Measurements from ENCODE around the gene GSDME. TPM values are rescaled to one million over a fixed set of nuclear protein-coding genes. Genes with fewer than 3 reads are reported as not detected.

Gene GSDME
- total RNA-seq, 3 donors from 2014 or later = 12.3 to 33.5 (median 15.1) TPM

- Histone ChIP-seq H3K4me1 (no peaks in the 10 kb centered on the region), H3K36me3 (no peaks in the 10 kb centered on the region), H3K9me3 (no peaks in the 10 kb centered on the region), H3K27ac (no peak overlapping the region), H3K4me3 (no peak overlapping the region), H3K27me3 (no peaks in the 10 kb centered on the region)
- DNase-seq (ENCODE audit: low spot score in 2 of 2) = no peak
- TF ChIP-seq CTCF (IDR thresholded peaks at IDR 0.05) (no peak), POLR2A (IDR thresholded peaks at IDR 0.05) (no peak), POLR2AphosphoS5 (IDR thresholded peaks at IDR 0.05) (no peak)
- intact Hi-C loops (cut with DNase I; ENCODE audit: low total_unique reads) = loop anchor here (10.0 kb wide), 2 partner anchors 1683 to 1797 kb away; no protein-coding TSS in a partner anchor
Observed at GRCh38 chr7:24751484-24751883, 5.8 kb downstream of the GSDME start.

GRCh38 chr7:24750441-24751055 lies 6.7 kb downstream of the GSDME start:
- no peaks in the 10 kb centered on the region for H3K9me3 ChIP-seq
- intact Hi-C loops (cut with DNase I; ENCODE audit: low total_unique reads) = loop anchor here (10.0 kb wide), 2 partner anchors 1684 to 1796 kb away; no protein-coding TSS in a partner anchor
- no peaks in the 10 kb centered on the region for H3K36me3 ChIP-seq
- no peaks in the 10 kb centered on the region for H3K27me3 ChIP-seq
- H3K4me1 ChIP-seq = no peaks in the 10 kb centered on the region
- no peak overlapping the region for H3K4me3 ChIP-seq
- TF ChIP-seq CTCF (IDR thresholded peaks at IDR 0.05) (no peak), POLR2A (IDR thresholded peaks at IDR 0.05) (no peak), POLR2AphosphoS5 (IDR thresholded peaks at IDR 0.05) (no peak)
- no peak overlapping the region for H3K27ac ChIP-seq
- DNase-seq (ENCODE audit: low spot score in 2 of 2) = no peak

GRCh38 chr7:24748521-24748920 lies 8.7 kb downstream of the GSDME start:
- no peak for DNase-seq (ENCODE audit: low spot score in 2 of 2)
- TF ChIP-seq POLR2AphosphoS5 (IDR thresholded peaks at IDR 0.05) (no peak), POLR2A (IDR thresholded peaks at IDR 0.05) (no peak), CTCF (IDR thresholded peaks at IDR 0.05) (no peak)
- intact Hi-C loops (cut with DNase I; ENCODE audit: low total_unique reads) = no loop called here
- H3K9me3 ChIP-seq = no peaks in the 10 kb centered on the region
- H3K27me3 ChIP-seq = no peaks in the 10 kb centered on the region
- no peak overlapping the region for H3K4me3 ChIP-seq
- no peaks in the 10 kb centered on the region for H3K36me3 ChIP-seq
- no peak overlapping the region for H3K27ac ChIP-seq
- H3K4me1 ChIP-seq = no peaks in the 10 kb centered on the region

GRCh38 chr7:24745355-24745754 lies 11.9 kb downstream of the GSDME start:
- intact Hi-C loops (cut with DNase I; ENCODE audit: low total_unique reads) = no loop called here
- H3K4me3 ChIP-seq = no peak overlapping the region
- no peaks in the 10 kb centered on the region for H3K36me3 ChIP-seq
- no peaks in the 10 kb centered on the region for H3K9me3 ChIP-seq
- no peak for DNase-seq (ENCODE audit: low spot score in 2 of 2)
- TF ChIP-seq CTCF (IDR thresholded peaks at IDR 0.05) = no peak
- TF ChIP-seq POLR2A (IDR thresholded peaks at IDR 0.05) = no peak
- no peak for TF ChIP-seq POLR2AphosphoS5 (IDR thresholded peaks at IDR 0.05)
- H3K27ac ChIP-seq = no peak overlapping the region
- H3K27me3 ChIP-seq = no peaks in the 10 kb centered on the region
- H3K4me1 ChIP-seq = no peaks in the 10 kb centered on the region

GRCh38 chr7:24743471-24743870 lies 13.8 kb downstream of the GSDME start:
- TF ChIP-seq POLR2AphosphoS5 (IDR thresholded peaks at IDR 0.05) (no peak), CTCF (IDR thresholded peaks at IDR 0.05) (no peak), POLR2A (IDR thresholded peaks at IDR 0.05) (no peak)
- Histone ChIP-seq H3K4me1 (no peaks in the 10 kb centered on the region), H3K36me3 (no peaks in the 10 kb centered on the region), H3K27me3 (no peaks in the 10 kb centered on the region), H3K4me3 (no peak overlapping the region), H3K27ac (no peak overlapping the region), H3K9me3 (peaks cover 0 to 3% of the 10 kb centered on the region in 2 donors)
- DNase-seq (ENCODE audit: low spot score in 2 of 2) = no peak
- intact Hi-C loops (cut with DNase I; ENCODE audit: low total_unique reads) = no loop called here
